GM10266 (cell line): ENCODE measurements around the gene IQCC.

ENCODE experiments used
- DNase-seq: peaks from one replicate; pipeline ENCODE4 v3.0.0; 2012; ENCODE audit errors: extremely low spot score
- TF ChIP-seq, protein P1 (sequence below): IDR thresholded peaks from 2 replicates; pipeline ENCODE4 v1.5.1; 2012; ENCODE audit warnings: mild to moderate bottlenecking, low read depth; ENCODE audit not compliant: control insufficient read depth, insufficient read depth; ENCODE audit errors: missing control alignments

The IQCC gene

DNA sequence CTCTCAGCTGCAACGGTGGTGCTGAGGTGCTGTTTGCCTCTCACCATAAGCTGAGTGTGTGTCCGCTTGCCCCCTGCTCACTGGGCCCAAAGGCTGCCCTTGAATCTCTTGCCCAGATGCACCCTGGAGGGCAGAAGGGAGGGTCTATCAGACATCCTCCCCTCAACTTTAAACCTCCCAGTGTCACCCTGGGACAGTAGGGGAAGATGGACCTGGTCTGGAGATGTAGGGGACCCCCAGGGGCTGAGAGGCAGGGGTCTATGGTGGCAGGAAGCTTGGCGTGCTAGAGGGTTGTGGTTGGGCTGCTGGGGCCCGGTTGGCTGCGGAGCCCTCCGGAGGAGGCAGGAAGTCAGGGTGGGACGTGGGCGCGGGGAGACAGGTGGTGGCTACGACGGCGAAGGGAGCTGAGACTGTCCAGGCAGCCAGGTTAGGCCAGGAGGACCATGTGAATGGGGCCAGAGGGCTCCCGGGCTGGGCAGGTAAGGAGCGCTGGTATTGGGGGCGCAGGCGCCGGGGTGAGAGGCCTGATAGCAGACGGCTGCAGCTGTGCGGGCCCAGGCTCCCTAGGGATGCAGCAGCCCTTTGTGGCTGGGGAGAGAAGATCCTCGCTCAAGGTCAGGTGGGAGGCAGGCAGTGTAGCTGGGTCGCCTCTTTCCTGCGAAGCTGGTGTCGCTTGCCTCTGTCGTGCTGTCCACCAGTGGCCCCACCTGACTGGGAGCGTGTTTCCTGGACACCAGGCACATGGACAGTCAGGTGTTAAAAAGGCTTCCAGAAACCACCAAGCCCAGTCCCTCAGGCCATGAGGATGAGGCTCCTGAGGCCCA, 45.6 kb downstream of the IQCC start, which contains the start of gene LCK:
TSS of gene LCK (plus strand) at position 373 of the 824 bp plus-strand sequence. CDS start 23,065 bp downstream, outside the sequence.
- peak; percentile 63 for DNase-seq
- TF ChIP-seq, protein P1, sequence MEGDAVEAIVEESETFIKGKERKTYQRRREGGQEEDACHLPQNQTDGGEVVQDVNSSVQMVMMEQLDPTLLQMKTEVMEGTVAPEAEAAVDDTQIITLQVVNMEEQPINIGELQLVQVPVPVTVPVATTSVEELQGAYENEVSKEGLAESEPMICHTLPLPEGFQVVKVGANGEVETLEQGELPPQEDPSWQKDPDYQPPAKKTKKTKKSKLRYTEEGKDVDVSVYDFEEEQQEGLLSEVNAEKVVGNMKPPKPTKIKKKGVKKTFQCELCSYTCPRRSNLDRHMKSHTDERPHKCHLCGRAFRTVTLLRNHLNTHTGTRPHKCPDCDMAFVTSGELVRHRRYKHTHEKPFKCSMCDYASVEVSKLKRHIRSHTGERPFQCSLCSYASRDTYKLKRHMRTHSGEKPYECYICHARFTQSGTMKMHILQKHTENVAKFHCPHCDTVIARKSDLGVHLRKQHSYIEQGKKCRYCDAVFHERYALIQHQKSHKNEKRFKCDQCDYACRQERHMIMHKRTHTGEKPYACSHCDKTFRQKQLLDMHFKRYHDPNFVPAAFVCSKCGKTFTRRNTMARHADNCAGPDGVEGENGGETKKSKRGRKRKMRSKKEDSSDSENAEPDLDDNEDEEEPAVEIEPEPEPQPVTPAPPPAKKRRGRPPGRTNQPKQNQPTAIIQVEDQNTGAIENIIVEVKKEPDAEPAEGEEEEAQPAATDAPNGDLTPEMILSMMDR: no peak

DNA sequence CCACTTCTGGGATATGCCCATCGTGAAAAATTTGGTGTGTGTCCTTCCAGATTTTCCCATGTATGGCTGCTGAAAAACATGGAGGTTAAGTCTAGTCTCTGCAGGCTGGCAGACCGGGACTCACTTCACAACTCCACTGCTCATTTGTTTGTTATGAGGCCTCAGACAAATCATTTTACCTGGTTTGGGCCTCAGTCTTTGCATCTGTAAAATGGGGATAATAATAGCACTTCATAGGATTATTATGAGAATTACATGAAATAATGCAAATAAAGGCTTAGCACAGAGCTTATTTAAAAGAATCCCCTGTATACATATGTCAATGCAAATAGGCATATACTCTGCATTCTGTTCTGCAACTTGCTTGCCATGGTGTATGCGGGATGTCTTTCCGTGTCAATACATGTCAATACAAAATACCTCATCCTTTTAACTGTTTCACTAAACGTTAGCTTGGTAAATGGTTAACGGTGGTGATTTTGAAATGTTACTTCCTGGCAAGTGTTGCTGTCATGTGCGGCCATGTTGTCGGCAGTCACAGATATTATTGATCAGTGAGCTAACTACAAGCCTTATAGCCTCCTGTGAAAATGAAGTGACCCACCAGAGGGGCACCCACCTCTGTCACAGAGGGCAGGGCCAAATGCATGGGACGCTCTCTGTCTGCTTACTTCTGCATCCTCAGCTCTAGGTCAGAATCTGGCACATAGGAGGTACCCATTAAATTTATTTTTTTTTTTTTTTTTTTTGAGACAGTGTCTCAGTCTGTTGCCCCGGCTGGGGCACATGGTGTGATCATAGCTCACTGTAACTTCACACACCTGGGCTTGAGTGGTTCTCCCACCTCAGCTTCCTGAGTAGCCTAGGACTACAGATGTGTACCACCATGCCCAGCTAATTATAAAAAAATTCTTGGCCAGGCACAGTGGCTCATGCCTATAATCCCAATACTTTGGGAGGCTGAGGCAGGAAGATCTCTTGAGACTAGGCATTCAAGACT, 49.9 kb downstream of the IQCC start:
- no peak for DNase-seq
- TF ChIP-seq, protein P1: no peak

DNA sequence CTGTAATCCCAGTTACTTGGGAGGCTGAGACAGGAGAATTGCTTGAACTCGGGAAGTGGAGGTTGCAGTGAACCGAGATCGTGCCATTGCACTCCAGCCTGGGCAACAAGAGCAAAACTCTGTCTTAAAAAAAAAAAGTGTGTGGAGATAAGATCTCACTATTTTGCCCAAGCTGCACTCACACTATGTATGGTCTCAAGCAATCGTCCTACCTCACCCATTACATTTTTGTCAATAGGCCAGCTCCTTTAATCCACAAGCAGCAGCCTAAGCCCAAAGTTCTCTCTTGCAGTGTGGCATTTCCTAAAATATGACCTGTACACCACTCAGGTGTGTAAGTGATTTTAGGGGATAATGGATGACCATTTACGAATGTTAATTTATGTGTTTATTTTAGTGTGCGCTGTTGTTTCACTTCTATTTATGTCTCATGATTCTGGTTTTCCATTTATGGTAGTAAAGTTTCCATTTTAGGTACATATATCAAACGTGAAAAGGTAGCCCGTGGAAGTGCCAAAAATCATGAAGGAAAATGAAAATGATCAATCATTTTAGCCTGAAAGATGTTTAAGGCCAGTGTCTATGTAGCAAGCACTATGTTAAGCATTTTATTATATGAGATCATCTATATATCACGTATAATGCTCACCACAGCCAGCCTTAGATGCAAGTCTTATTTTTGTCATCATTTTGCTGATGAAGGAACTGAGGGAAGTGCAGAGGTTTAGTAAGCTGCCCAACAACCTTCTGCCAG, 51.2 kb downstream of the IQCC start:
- no peak for DNase-seq
- TF ChIP-seq, protein P1: no peak

DNA sequence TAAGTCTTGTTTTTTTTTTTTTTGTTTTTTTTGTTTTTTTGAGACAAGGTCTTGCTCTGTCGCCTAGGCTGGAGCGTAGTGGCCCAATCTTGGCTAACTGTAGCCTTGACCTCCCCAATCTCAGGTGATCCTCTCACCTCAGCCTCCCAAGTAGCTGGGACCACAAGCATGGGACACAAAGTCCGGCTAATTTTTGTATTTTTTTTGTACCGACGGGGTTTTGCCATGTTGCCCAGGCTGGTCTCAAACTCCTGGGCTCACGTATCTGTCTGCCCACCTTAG, 51.7 kb downstream of the IQCC start:
- no peak for DNase-seq
- TF ChIP-seq, protein P1: no peak
